Stimulated activated CD8-positive, alpha-beta memory T cell treated with anti-CD3 and anti-CD28 coated beads, Interleukin-15, amount 100 ng/mL, for 48 hours (primary cell): ENCODE results near the gene EIF1B.
"Not testable (repeated sequence)": the region's sequence is repeated elsewhere in the genome, so short reads cannot be mapped to it uniquely, and the experiment has no call there.

Source experiments
- DNase-seq, 2 donors: peaks; one replicate each; pipeline ENCODE4 v3.0.0-alpha.2; 2020; ENCODE audit warnings: low read depth in 2 of 2

EIF1B gene

DNA sequence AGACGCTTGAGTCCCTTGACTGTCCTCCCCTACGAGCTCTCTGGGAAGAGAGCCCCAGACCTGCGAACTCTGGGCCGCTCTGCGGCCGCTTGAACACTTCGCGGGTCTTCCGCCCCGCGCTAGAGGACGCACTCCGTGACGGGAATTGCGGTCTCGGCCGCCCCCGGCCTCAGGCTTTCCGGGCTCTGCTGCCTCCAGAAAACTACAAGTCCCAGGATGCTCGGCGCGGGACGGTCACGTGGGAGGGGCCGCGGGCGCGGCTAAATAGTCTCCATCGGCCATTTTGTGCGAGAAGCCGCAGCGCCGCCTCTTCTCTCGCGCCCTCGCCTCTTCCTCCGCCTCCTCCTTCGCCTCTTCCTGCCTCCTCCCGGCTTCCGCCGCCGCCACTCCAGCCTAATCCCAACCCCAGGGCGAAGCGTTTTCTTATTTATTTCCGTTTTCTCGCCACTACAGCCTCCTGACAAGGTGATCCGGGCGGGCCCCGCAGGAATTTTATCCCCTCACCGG lies at the start of gene EIF1B:
TSS of gene EIF1B (plus strand) at position 290 of the 507 bp plus-strand sequence. CDS start 235 bp downstream, outside the sequence.
- DNase-seq = peak; percentile 96

DNA sequence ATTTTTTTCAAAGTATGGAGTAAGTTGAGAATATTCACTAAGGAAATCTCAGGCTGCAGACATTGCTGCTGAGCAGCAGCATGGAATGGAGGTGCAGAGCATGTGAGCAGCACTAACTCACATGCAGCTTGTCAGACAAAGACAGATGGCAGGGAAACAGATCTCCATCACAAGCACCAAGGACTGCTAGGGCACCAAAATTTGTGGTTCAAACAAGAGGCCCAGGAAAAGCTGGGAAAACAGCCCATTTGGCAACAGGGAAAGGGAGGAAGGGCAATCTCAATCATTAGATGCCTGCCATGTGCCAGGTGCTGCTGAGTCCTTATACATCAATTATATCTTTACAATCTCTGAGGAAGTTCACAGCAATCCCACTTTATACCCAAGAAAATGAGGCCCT lies 47.2 kb upstream of the EIF1B start:
- DNase-seq = no peak

DNA sequence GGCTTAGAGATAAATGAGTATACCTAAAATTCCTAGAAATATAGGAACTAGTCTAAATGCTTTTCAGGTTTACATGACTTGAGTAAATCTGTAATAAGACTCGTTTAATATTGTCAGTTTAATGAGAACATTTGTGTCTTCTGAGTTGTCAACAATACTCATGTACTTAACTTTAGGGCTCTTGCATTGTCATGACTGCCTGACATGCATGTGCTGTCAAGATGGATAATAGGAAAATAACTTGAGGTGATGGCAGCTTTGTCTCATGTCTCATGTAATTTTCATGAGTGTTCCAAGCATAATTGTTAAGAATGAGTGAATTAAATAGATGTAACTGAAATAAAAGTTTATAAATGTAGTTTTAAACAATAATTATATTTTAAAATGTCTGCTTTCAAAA lies 45.1 kb upstream of the EIF1B start:
- DNase-seq = no peak

DNA sequence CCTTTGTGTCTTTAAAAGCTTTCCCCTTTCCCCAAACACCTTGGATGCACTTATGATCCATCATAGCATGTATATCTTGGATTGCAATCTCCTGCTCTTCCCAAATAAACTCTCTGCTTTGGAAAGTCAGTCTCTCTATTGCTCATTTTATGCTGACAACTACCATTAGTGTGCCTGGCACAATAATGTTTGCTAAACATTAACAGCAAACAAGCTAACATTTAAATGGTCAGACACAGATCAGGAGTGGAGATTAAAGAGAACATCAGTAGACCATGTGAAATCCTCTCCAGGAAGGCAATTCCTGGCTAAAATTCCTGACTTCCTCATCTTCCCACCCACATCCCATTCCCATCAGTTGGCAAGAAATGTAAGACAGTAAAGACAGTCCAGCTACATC lies 44.3 kb upstream of the EIF1B start:
- no peak for DNase-seq

DNA sequence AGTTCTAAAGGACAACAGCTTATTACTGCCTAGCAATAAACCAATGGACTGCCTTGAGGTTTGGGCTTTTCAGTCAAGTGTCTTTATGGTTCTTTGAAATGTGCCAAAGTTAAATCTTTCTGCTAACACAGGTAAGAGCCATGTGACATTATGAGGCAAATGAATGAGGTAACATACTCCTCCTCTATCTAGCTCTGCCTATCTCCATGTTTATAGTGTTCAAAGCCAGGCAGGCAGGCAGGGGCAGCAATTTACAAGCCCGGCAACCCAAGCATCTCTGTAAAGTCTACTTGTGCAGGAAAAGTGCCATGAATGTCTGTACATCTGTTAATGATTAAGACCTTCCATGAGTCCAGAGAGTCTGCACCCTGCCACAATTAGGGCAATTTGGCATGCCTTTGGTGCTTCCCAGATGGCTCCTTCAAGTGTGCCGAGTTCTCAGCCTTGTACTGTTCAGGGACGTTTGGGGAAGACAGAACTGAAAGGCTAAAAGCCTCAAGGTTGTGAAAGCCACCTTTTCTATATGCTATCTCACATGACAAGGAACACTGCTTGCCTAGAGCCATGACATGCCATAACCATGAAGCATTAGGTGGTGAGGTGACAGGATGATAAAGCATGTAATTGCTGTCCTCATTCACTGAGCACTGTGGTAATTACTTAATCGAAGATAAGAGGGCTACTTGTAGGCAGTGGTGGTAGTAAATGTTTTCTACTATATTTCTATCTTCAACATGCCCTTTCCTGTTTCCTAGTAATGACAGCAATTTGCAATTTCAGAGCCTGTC lies 41.4 kb upstream of the EIF1B start:
- DNase-seq = no peak

DNA sequence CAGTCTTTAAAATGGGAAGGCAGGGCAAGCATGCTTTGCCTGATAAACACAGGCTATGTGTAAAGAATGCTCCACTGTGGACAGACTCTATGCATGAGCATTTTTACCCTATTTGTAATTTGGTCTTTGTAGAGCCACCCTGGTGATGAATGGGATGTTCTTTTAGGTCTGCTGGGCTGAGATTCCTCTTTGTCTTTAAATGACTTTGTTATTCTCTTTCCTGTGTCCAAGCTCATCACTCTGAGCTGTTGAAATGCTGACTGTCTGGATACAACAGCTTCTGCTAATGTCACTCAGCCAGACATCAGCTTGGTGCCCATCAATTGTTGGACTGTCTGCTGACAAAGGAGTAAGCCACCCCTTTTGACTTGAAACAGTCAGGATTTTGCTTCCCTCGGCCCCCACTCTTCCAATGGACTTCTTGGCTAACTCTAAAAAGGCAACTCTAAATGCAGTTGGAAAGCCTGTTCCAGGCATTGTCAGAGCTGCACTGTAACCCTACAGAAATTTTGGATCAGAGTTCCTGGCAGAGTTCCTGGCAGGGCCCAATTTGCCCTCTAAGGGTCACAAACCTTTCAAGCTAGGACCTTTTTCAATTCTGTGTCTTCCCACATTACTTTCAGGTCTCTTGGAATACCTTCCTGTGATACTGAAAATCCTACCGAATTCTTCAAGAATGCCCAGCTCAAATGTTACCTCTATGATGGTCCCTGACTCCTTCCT lies 40.5 kb upstream of the EIF1B start:
- no peak for DNase-seq

DNA sequence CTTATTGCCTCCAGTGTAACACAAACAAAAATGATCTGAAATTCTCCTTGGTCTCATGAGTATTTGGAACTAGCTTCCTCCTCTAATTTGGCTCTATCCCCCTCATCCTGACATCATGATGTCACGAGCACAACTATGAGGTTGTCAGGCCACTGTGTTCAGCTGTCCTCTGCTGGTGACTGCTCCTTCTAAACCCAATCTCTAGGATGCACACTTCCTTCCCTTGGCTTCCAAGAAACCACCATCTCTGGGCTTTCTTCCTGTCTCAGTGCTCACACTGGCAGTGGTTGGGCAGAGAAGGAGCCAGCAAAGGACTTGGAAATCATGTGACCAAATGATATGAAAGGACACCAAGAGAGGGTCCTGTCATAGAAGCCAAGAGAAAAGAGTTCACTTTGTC lies 30.7 kb upstream of the EIF1B start:
- DNase-seq = no peak

DNA sequence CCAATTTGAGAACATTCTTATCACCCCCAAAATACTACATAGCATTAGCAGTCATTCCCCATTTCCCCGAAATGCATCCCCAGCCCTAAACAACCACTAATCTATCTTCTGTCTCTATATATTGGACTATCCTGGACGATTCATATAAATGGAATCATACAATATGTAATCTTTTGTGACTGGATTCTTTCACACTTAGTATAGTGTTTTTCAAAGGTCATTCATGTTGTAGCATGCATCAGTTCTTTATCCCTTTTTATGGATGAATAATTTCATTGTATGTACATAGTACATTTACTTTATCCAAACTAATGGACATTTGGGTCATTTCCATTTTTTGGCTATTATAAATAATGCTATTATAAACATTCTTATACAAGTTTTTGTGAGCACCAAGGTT lies 27.5 kb upstream of the EIF1B start:
- DNase-seq = no peak

DNA sequence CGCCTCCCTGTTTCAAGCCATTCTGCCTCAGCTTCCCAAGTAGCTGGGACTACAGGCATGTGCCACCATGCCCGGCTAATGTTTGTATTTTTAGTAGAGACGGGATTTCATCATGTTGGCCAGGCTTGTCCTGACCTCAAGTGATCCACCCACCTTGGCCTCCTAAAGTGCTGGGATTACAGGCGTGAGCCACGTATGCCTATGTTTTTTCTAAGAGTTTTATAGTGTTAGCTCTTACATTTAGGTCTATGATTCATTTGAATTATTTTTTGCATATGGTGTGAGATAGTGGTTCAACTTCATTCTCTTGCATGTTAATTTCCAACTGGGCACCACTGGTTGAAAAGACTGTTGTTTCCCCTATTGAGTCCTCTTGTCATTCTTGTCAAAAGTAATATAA lies 26.4 kb upstream of the EIF1B start:
- not testable (repeated sequence) for DNase-seq

DNA sequence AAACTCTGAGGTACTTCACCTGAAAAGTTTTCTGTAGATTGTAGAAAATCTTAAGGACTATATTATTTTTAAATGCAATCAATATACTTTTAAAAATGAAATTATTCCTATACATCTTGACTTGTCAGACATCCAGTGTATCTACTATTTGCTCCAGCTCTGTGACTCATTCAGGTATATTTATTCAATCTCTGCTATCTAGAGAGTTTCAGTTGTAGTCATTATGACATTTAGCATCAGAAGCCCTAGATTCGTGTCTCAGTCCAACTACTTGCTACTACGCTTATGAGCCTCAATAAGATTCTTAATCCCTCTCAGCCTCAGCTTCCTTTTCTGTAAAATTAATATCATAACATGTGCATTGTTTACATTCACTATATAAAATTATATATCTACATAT lies 22.3 kb upstream of the EIF1B start:
- DNase-seq = no peak

DNA sequence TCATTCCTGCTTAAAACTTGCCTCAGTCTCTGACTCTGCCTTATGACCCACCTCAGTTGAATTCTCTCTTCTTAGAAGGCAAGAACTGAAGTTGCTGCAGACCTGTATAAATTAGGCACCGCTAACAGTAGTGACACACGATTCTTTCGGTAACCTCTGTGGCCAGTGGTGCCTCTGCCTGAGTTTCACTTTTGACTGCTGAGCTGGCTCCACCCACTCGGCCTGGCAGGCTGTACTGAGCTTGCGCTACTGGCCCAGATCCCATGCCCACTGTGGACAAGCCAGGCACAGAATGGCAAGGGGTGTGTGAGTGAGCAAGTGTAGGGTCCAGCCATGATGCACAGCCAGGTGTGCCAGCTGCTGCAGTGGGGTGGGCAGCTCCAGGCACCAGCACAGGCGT lies 19.1 kb upstream of the EIF1B start:
- no peak for DNase-seq

DNA sequence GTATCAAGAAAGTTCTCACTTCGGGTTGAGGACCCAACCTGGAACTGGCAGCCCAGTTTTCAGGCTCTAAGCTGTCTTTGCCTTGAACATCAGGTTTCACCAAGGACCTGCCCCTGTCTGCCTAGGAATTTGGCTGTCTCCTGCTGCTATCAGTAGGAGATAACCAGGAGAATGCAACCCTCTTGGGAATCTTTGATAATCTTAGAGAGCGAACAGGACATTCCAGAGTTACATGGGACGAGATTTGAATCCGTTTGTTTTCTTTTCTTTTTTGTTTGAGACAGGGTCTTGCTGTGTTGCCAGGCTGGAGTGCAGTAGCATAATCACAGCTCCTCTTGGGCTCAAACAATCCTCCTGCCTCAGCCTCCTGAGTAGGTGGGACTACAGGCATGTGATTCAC lies 18.0 kb upstream of the EIF1B start:
- no peak for DNase-seq

DNA sequence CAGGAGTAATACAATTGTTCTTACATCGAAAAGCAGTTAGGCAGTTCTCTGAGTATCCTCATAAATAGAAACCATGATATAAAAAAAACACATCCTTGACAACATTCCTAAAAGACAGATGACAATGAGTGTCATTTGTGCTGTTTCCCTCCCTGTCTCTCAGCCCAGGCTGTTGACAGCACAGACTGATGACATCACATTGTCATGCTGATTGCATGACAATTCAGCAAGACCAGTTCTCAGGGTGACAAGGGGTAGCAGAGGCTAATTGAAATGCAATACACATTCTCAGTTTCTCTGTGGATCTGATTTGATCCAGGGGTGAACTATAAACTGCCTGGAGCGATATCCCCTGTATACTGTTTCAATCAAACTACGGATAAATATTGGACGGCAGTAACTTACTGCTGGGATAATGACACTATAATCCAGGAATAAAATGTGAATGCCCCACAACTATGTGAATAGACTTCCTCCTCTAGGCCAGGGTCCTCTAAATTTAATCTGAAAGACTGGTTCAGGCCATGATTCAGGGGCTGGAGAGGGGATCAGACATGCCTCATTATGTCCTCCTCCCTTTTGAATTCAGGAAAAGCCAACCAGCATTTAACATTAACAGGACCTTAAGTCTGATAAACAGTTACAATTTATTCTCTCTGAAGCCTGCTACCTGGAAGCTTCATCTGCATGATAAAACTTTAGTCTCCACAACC lies 16.7 kb upstream of the EIF1B start:
- DNase-seq = no peak

DNA sequence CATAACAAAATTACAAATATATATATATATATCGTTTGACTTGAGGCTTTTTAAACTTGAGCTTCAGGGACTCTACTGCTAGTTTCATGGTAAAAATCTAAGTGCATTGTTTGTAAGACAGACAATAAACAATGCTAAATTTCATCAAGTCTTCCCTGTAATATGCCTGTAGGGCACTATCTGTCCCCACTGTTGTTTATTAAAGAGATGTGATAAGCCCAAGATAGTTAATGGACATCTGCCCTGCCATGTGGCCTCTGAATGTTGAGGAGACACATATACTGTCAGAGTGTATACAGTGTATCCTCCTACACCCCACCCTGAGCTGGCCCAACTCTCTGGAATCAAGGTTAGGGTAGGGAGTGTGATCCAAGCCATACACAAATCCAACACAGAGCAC lies 15.1 kb upstream of the EIF1B start:
- no peak for DNase-seq

DNA sequence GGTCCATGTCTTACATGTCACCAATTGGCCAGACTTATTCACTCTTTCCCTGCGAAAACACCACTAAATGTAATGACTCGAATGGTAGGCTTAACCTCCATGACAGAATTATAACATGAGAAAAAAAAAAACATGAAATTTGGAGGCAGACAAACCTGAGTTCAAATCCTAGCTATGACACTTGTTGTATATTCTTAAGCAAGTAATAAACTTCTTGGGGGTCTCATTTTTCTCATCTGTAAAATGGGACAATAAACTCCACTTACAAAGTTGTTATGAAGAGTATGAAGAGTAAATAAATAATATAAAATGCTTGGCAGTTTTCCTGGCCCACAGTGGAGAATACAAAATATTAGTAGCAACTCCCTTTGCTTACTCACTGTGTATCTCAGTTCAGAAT lies 11.4 kb upstream of the EIF1B start:
- no peak for DNase-seq

DNA sequence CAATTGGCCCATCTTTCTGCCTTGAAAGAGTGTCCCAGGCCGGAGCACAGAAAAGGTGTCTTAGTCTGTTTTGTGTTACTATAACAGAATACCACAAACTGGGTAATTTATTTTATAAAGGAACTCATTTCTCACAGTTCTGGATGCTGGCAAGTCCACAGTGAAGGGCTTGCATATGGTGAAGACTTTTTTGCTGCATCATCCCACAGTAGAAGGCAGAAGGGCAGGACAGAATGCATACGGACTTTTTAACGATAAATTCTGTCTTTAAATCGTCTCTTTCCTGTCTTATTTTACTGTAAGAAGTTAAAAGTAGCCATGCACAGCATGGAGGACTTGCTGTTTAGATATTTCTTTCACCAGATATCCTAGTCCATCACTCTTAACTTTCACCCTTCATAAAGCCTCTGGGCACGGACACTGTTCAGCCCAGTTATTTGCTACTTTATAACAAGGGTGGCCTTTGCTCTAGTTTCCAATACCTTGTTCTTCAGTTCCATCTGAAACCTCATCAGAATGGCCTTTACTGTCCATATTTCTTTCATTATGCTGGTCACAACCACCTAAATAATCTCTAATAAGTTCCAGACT lies 10.3 kb upstream of the EIF1B start:
- DNase-seq = no peak

DNA sequence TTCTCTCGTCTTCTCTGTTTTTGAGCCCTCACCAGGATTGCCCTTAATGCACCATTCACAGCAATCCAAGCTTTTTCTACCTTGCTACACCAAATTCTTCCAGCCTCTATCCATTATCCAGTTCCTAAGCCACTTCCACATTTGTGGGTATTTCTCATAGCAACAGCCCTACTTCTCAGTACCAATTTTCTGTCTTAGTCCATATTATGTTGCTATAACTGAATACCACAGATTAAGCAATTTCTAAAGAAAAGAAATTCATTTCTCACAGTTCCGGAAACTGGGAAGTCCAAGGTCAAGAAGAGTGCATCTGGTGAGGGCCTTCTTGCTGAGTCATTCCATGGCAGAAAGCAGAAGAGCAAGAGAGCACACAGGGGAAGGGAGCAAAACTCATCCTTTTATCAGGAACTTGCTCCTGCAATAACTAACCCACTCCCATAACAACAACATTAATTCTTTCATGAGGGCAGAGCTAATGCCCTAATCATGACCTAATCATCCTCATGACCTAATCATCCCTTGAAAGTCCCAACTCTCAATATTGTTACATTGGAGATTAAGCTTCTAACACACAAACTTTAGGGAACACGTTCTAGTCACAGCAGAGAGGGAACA lies 9.7 kb upstream of the EIF1B start:
- no peak for DNase-seq

DNA sequence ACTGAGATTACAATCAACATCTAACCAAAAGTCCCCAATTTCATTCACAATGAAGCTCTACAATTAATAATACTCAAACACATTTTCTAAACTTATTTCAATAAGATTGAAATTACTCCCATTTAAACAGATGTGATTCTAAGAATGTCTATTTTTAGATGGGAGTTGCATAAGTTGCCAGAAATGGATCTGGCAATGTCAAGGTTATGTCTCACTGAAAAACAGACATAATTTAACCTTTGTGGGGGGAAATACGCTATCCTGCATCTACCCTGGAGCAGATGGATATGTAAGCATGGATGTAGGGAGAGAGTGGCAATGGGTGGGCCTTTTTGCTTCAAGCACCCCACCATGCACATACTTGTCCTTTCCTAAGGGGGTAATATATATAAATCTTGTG lies 6.7 kb upstream of the EIF1B start:
- no peak for DNase-seq

DNA sequence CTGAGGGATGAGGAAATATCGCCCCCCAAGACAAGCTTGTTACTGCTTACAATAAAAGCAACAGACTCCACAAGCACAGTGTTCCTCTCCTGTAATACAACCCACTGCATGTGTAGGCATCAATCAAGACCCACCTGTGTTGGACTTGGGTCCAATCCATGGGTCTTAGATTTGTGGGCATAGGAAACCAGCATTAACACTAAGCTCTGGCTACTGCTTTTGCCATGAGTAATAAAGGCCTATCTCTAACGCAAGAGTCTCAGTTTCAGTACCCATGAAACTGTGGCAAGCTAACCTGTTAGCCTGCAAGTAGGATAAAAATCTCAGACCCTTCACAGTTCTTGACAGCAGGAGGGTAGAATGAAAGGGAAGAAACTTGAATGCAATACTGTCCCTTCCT lies 5.2 kb upstream of the EIF1B start:
- DNase-seq = no peak

DNA sequence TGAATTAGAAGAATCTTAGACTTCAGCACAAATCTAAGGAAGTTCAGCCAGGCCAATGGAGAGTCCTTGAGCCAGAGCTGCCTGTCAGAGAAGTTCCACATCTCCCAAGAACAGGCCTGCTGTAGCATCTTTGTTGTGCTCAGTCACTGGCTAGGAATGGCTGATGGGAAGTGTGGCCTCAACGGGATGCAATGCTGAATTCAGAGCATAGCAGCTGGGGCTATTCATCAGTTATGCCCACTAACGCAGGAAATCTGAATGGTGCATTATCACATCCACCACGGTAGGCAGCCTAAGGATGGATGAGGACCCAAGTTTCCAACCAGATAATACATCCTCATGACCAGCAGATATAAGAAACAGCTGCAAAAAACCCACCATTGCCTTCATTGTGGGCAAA lies 3.2 kb upstream of the EIF1B start:
- DNase-seq = no peak

DNA sequence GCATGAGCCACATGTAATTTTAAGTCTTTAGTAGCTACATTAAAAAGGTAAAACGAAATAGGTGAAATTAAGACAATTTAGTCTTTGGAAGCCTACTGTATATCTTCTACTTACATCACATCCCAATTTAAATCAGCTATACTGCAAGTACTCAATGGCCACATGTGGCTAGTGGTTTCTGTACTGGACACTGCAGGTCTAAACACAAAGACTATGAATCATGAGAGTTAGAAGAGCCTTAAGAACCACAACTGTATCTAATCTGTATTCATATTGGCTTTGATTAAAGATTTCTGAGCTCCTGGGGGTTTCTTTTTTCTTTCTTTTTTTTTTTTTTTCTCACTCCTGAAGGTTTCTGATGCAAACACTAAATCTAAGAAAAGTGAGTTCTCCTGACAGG lies 2.3 kb upstream of the EIF1B start:
- no peak for DNase-seq
